Left kidney (tissue), 8 donors: Measurements from ENCODE around the gene TOMM22. TPM values are rescaled to one million over a fixed set of nuclear protein-coding genes. Genes with fewer than 3 reads are reported as not detected.
"Not testable (repeated sequence)": the region's sequence is repeated elsewhere in the genome, so short reads cannot be mapped to it uniquely, and the experiment has no call there.

Source experiments
- DNase-seq: peaks from one replicate; pipeline ENCODE4 v3.0.0-alpha.2; 2013
- long read RNA-seq, 8 donors: transcript quantifications; one replicate each; lab custom pipeline, GENCODE V29; 2026
- polyA plus RNA-seq: library from polyadenylated mRNA; unstranded; fragments of 120-200 nt; gene quantifications from one replicate; pipeline ENCODE4 v1.2.1, GENCODE V29; 2013; ENCODE audit not compliant: insufficient read length

TOMM22 gene
- 101 TPM for polyA plus RNA-seq
- long read RNA-seq, donor 1, transcript TOMM22-201 (4 exons, 2,040 nt), result major isoform, 66 of 67 reads
- long read RNA-seq, donor 1, partial matches to known transcripts, result 0 of 67 reads
- long read RNA-seq, donor 1, other reads (novel, unspliced or antisense), result 0 of 67 reads
- long read RNA-seq, donor 2, transcript TOMM22-201 (4 exons, 2,040 nt), result major isoform, 50 of 84 reads
- long read RNA-seq, donor 2, partial matches to known transcripts, result 33 of 84 reads
- long read RNA-seq, donor 2, other reads (novel, unspliced or antisense), result 0 of 84 reads
- long read RNA-seq, donor 3, transcript TOMM22-201 (4 exons, 2,040 nt), result major isoform, 31 of 33 reads
- long read RNA-seq, donor 3, partial matches to known transcripts, result 0 of 33 reads
- long read RNA-seq, donor 3, other reads (novel, unspliced or antisense), result 0 of 33 reads
- long read RNA-seq, donor 4, partial matches to known transcripts, result 26 of 31 reads
- long read RNA-seq, donor 4, other reads (novel, unspliced or antisense), result 0 of 31 reads
- long read RNA-seq, donor 5, transcript TOMM22-201 (4 exons, 2,040 nt), result major isoform, 119 of 127 reads
- long read RNA-seq, donor 5, partial matches to known transcripts, result 6 of 127 reads
- long read RNA-seq, donor 5, other reads (novel, unspliced or antisense), result 0 of 127 reads
- long read RNA-seq, donor 6, transcript TOMM22-201 (4 exons, 2,040 nt), result major isoform, 54 of 56 reads
- long read RNA-seq, donor 6, partial matches to known transcripts, result 0 of 56 reads
- long read RNA-seq, donor 6, other reads (novel, unspliced or antisense), result 0 of 56 reads
- long read RNA-seq, donor 7, transcript TOMM22-201 (4 exons, 2,040 nt), result major isoform, 88 of 92 reads
- long read RNA-seq, donor 7, partial matches to known transcripts, result 0 of 92 reads
- long read RNA-seq, donor 7, other reads (novel, unspliced or antisense), result 0 of 92 reads
- long read RNA-seq, donor 8, transcript TOMM22-201 (4 exons, 2,040 nt), result major isoform, 25 of 28 reads
- long read RNA-seq, donor 8, partial matches to known transcripts, result 0 of 28 reads
- long read RNA-seq, donor 8, other reads (novel, unspliced or antisense), result 0 of 28 reads

DNA sequence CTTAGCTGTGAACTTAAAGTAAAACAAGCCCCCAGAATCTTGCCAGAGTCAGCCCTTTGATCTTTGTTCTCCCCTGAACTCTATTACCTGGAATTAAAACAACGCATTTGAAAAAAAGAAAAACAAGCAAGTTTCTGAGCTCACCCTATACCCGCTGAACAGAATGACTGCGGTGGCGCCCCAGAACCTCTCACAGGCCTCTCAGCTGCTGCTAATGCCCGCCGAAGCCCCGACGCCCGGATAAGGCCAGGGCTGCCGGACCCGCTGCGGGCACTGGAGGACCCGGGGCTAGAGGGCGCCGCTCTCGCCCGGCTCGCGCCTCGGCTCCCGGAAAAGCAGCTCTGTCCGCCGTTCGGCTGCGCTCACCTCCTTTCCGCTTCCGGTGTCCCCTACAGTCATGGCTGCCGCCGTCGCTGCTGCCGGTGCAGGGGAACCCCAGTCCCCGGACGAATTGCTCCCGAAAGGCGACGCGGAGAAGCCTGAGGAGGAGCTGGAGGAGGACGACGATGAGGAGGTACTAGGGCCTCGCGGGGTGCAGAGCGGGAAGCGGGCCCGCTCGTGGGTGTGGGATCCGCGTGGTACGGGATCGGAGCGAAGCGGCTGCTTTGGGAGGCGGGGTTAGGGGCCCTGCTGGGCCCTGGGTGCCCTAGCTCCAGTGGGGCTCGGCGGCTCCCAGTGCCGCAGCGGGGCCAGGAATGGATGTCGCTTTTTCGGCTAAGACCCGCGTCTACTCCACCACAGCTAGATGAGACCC, at the start of gene TOMM22:
TSS of gene TOMM22 (plus strand) at position 376 of the 754 bp plus-strand sequence. CDS start at position 398, 22 bp downstream.
- peak; percentile 84 for DNase-seq

DNA sequence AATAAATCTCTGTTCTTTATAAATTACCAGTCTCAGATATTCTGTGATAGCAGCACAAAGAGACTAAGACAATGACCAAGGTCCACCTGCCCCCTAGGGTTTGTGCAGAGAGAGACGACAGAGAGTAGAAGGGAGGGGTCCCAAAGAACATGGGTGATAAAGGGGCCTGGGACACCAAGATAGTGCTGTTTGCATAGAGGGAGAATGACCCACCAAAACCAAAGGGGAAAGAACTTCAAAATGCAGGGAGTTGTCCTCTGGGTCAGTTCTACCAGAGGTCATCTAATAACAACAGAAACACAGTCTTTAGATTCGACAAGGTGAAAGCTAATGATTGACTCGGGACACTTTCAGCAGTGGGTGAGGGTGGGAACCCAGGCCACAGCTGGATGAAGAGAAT, 49.2 kb upstream of the TOMM22 start:
- no peak for DNase-seq

DNA sequence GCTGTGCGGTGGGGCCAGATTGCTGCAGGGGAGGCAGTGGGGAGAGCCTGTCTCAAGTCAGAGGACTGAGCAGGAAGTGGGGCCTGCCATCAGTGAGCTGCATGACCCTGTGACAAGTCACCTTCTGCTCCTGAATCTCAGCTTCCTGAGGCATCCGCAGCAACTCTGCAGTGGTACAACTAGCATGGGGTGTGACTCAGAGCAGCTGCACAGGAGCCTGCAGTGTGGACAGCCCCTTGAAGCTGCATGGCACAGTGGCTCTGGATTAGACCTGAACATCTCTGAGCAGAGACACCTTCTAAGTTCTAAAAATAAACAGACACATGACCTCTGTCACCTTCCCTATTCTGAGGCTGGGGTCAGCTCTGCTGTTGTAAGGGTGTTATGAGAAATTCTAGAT, 43.5 kb upstream of the TOMM22 start:
- no peak for DNase-seq

GRCh38 chr22:38638728-38639127, 43.0 kb upstream of the TOMM22 start:
- DNase-seq, result no peak

- no peak for DNase-seq
Observed at GRCh38 chr22:38641476-38642040, 40.2 kb upstream of the TOMM22 start.

DNA sequence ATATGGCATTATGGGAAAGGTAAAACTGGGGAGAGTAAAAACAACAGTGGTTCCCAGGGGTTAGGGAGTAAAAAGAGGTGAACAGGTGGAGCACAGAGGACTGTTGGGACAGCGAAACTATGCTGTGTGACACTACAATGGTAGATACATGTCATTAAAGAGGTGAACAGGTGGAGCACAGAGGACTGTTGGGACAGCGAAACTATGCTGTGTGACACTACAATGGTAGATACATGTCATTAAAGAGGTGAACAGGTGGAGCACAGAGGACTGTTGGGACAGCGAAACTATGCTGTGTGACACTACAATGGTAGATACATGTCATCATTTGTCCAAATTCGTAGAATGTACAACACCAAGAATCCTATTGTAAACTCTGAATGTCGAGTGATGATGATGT, 37.5 kb upstream of the TOMM22 start:
- DNase-seq, result not testable (repeated sequence)

DNA sequence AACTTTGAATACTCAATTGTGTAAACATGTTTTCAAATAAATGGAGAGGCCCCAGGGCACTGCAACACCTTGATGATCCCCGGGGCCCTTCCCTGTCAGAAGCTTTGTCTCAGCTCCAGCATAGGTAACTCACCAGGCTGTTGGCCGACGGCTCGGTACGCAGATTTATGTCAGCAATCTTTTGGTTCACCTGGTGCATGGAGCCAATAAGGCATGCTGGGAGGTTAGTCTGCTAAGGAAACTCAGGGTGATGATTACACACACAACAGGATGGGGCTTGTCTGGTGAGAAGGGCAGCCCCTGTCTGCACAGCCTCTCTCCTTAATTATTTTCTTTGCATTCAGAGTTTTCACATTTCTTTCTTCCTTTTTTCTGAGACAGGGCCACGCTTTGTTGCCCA, 36.3 kb upstream of the TOMM22 start:
- no peak for DNase-seq

GRCh38 chr22:38649841-38650522, 31.8 kb upstream of the TOMM22 start:
- no peak for DNase-seq

DNA sequence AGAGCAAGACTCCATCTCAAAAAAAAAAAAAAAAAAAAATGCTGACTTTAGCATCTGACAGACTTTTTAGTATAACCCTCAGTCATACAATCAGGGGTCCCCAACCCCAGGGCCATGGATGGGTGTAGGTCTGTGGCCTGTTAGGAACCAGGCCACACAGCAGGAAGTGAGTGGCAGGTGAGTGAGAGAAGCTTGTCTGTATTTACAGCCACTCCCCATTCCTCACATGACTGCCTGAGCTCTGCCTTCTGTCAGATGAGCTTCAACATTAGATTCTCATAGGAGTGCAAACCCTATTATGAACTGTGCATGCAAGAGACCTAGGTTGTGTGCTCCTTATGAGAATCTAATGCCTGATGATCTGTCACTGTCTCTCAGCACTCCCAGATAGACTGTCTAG, 28.9 kb upstream of the TOMM22 start:
- DNase-seq, result no peak

- DNase-seq, result no peak
Observed at GRCh38 chr22:38653741-38654140, 28.0 kb upstream of the TOMM22 start.

- DNase-seq, result peak; percentile 35
Observed at GRCh38 chr22:38655519-38656255, 26.1 kb upstream of the TOMM22 start.

DNA sequence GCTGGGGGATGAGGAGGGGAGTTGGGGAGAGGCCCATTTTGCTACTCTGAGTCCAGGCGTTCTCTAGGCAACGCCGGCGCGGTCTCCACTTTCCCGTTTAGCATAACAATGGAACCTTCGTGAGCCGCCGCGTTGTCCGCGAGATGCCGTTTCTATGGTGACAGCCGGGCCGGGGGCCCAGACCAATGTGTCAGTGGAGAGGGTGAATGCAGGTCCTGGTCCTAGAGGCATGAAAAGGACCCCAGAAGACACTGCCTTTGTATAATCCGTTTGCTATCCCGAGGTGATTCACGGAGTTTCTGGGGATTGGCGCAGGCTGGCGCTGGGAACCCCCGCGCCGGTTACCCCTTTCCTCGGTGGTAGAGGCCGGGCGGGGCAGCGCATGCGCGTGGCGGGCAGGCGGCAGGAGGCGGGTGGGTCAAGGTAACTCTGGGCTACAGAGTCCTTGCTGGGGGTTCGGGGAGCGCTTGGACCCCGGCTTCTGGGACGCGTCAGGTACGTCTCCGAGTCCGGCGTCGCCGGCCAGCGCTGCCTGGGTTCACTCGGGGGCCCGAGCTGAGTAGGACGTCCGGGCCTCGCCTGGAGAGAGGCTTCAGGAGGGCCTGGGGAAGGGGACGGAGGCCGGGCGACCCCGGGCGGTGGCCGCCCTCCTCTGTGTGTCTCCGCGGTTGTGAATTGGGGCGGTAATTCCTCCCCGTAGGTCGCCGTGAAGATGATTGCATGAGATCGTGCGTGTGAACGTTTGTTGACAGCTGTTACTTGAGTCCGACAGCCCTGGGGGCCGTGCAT, 25.3 kb upstream of the TOMM22 start, which contains the start of the genes CBY1 and FAM227A:
TSS of gene CBY1 (plus strand) at position 383 of the 789 bp plus-strand sequence. CDS start 11,417 bp downstream, outside the sequence.
TSS of gene FAM227A (minus strand) at position 137 of the 789 bp plus-strand sequence. CDS start 6,224 bp downstream, outside the sequence.
- DNase-seq, result peak; percentile 92

- DNase-seq, result peak; percentile 12
Observed at GRCh38 chr22:38657045-38657909, 24.5 kb upstream of the TOMM22 start.

DNA sequence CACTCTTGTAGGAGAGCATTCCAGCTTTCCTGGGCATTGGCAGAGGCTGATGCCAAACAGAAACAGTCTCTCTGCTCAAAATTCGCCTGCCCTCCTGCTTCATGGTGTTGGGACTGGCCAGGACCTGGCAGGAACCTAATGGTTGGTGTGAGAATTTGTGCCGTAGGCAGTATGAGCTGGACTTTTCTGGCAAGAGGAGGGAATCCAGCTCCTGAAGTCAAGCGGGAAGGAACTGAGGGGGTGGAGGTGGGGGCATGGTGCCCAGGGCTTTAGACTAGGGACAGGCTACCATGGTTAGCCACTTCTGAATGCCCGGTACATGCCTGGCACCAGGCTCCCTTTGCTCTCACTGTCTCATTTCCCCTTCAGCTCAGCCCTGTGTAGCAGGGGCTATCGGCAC, 6.9 kb upstream of the TOMM22 start:
- no peak for DNase-seq

DNA sequence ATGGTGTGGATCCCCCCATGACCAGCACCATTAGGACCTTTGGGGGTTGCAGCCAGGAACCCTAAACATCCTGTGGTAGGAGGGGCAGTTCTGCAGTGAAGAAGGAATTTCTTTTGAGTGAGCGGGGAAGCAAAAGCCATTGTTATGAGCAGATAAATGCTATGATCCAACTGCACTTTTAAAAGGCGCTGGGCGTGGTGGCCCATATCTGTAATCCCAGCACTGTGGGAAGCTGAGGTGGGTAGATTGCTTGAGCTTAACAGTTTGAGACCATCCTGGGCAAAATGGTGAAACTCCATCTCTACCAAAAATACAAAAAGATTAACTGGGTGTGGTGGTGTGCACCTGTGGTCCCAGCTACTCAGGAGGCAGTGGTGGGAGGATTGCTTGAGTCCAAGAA, 5.9 kb upstream of the TOMM22 start:
- DNase-seq, result no peak

GRCh38 chr22:38684895-38685294, 3.1 kb downstream of the TOMM22 start:
- DNase-seq, result no peak

- DNase-seq, result no peak
Observed at GRCh38 chr22:38685761-38686160, 4.0 kb downstream of the TOMM22 start.

GRCh38 chr22:38689651-38690050, 7.9 kb downstream of the TOMM22 start:
- DNase-seq, result no peak
